Stimulated activated CD4-positive, alpha-beta T cell treated with anti-CD3 and anti-CD28 coated beads, Interleukin-4, amount 100 ng/mL, for 1 hour (primary cell): ENCODE results near the gene ZC3H8.

ENCODE experiments used
- DNase-seq: peaks from one replicate; pipeline ENCODE4 v3.0.0-alpha.2; 2020

The ZC3H8 gene

DNA sequence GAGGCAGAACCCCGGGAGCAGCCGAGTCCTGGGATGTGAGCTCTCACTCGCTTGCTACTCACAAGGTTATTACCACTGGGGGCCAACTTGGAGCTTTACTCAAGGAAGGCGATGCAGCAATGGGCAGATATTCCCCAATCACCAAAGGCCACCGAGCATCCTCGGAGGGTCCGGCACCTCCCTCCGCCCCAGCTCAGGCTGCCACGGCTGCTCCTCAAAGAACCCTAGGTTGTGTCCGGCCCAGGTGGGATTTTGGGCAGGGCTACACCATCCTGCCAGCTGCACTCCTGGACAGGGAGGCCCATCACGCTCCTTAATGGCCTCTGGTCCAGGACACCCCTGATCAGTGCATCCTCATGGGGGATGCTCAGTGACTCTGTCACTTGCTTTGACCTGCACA is 91.9 kb downstream of the ZC3H8 start:
- DNase-seq = no peak

DNA sequence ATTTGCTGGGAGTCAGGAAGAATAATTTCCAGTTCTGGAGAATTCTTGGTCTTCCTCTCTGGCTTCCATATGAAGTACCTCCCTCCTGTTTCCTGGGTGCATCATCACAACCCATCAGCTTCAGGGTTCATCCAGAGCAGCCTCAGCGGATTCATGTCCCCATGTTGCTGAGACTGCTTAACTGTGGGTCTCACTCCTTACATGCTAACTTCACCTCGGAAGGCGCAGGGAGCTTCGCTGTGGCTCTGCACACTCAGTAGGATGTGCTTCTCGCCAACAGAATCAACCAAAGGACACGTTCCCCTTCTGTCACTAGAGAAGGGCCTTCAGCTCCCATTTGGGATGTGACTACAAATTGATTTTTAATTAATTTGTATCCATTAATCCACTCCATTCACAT is 92.5 kb downstream of the ZC3H8 start:
- DNase-seq = no peak
